A549 (cell line): ENCODE measurements around the gene HBZ. TPM values are rescaled to one million over a fixed set of nuclear protein-coding genes. Genes with fewer than 3 reads are reported as not detected.

Experiments
- ATAC-seq, 2 experiments: fragments of 200-7000 bp in 1 of 2; fragments of >200 bp in 1 of 2; cut with Nextera tagmentation in 1 of 2; cut with Tn5 transposase in 1 of 2; 3 replicates each; pipeline versions ENCODE4 v1.8.0 to v1.9.1; 2018 to 2020; ENCODE audit warnings: mild to moderate bottlenecking in 1 of 2, moderate library complexity in 1 of 2
- CTCF ChIA-PET: fragments of 300-600 bp; sonication (Branson Sonifier 250); formaldehyde crosslinking; extraction: SDS; loops from one replicate; lab custom pipeline; 2021; ENCODE audit warnings: antibody characterized with exemption, inconsistent platforms; lab: Yijun Ruan, JAX
- POLR2A ChIA-PET: fragments of 350-600 bp; formaldehyde crosslinking; extraction: SDS; loops from one replicate; lab custom pipeline; 2021; ENCODE audit warnings: antibody characterized with exemption, inconsistent platforms; lab: Yijun Ruan, JAX
- DNase-seq, 2 experiments: peaks; one replicate each; pipeline versions ENCODE4 v3.0.0 to v3.0.0-alpha.2; 2011 to 2016; ENCODE audit warnings: low read depth in 1 of 2, low spot score in 1 of 2
- FAIRE-seq: peaks from 2 replicates; lab custom pipeline; 2011; peaks lifted over from hg19 to GRCh38; lab: Jason Lieb, UNC
- H3K27ac ChIP-seq, 2 experiments: fragments of >200 bp; sonication (Bioruptor Twin); formaldehyde crosslinking; 3 replicates each; pipeline ENCODE4 v1.5.1; 2016 to 2017
- H3K4me1 ChIP-seq: fragments of >200 bp; sonication (Bioruptor Twin); formaldehyde crosslinking; 3 replicates; pipeline ENCODE4 v1.6.1; 2016
- H3K4me2 ChIP-seq: fragments of >200 bp; sonication (Bioruptor Twin); formaldehyde crosslinking; 3 replicates; pipeline ENCODE4 v1.6.1; 2016
- H3K4me3 ChIP-seq: fragments of >200 bp; sonication (Bioruptor Twin); formaldehyde crosslinking; 3 replicates; pipeline ENCODE4 v1.5.1; 2016
- H3K9me3 ChIP-seq: fragments of >200 bp; sonication (Bioruptor Twin); formaldehyde crosslinking; 3 replicates; pipeline ENCODE4 v1.6.1; 2016
- CBX2 ChIP-seq: fragments of 200-600 bp; sonication (generic); IDR thresholded peaks from 2 replicates; pipeline ENCODE4 v1.6.1; 2016; ENCODE audit warnings: low read depth, mild to moderate bottlenecking, borderline replicate concordance
- CEBPB ChIP-seq, 2 experiments: fragments of >200 bp in 1 of 2; sonication (Bioruptor Twin) in 1 of 2; formaldehyde crosslinking in 1 of 2; IDR thresholded peaks; 2 replicates each; pipeline ENCODE4 v1.6.1; 2012 to 2016
- E2F6 ChIP-seq: IDR thresholded peaks from 2 replicates; pipeline ENCODE4 v1.6.1; 2012; ENCODE audit warnings: low read depth, borderline replicate concordance
- EHMT2 ChIP-seq: fragments of 200-600 bp; sonication (generic); IDR thresholded peaks from 2 replicates; pipeline ENCODE4 v1.6.1; 2016; ENCODE audit warnings: antibody characterized with exemption, low read depth, mild to moderate bottlenecking, moderate library complexity
- ESRRA ChIP-seq: fragments of 150-350 bp; IDR thresholded peaks from 2 replicates; pipeline ENCODE4 v1.6.1; 2014; ENCODE audit warnings: mild to moderate bottlenecking, low read length, borderline replicate concordance
- FOSL2 ChIP-seq, 2 experiments: fragments of 450-650 bp in 1 of 2; fragments of >200 bp in 1 of 2; sonication (Bioruptor Twin) in 1 of 2; formaldehyde crosslinking; IDR thresholded peaks; 2 replicates each; pipeline versions ENCODE4 v1.5.0 to v1.6.1; 2016 to 2020; ENCODE audit warnings: mild to moderate bottlenecking in 1 of 2, moderate library complexity in 1 of 2
- HOXB13 ChIP-seq: fragments of 250-450 bp; sonication (Bioruptor Pico); IDR thresholded peaks from 2 replicates; pipeline ENCODE4 v1.5.0; 2020; ENCODE audit warnings: low read depth, mild to moderate bottlenecking, moderate library complexity
- JUNB ChIP-seq: fragments of >200 bp; sonication (Bioruptor Twin); formaldehyde crosslinking; IDR thresholded peaks from 2 replicates; pipeline ENCODE4 v1.6.1; 2016
- KDM5A ChIP-seq: fragments of 200-600 bp; sonication (generic); IDR thresholded peaks from 2 replicates; pipeline ENCODE4 v1.6.1; 2016; ENCODE audit warnings: antibody characterized with exemption, mild to moderate bottlenecking
- MAFK ChIP-seq: fragments of 450-650 bp; IDR thresholded peaks from 2 replicates; pipeline ENCODE4 v1.6.1; 2014; ENCODE audit not compliant: partially characterized antibody
- MAX ChIP-seq: IDR thresholded peaks from 2 replicates; pipeline ENCODE4 v1.6.1; 2012
- MYC ChIP-seq: IDR thresholded peaks from 2 replicates; pipeline ENCODE4 v1.6.1; 2012; ENCODE audit warnings: mild to moderate bottlenecking, inconsistent platforms, low read length, improper control_type of control experiment, borderline replicate concordance
- NFE2L2 ChIP-seq: fragments of 150-350 bp; conservative IDR thresholded peaks from 2 replicates; pipeline ENCODE4 v1.6.1; 2014; ENCODE audit warnings: low read length
- PBX3 ChIP-seq: IDR thresholded peaks from 2 replicates; pipeline ENCODE4 v1.6.1; 2012
- RCOR1 ChIP-seq: fragments of 150-350 bp; IDR thresholded peaks from 2 replicates; pipeline ENCODE4 v1.6.1; 2014; ENCODE audit warnings: antibody characterized with exemption, low read length, low read depth
- REST ChIP-seq: fragments of 200-600 bp; sonication (generic); IDR thresholded peaks from 2 replicates; pipeline ENCODE4 v1.6.1; 2016; ENCODE audit warnings: antibody characterized with exemption, mild to moderate bottlenecking, moderate library complexity
- RFX5 ChIP-seq: fragments of 450-650 bp; IDR thresholded peaks from 2 replicates; pipeline ENCODE4 v1.7.1; 2014; ENCODE audit warnings: antibody characterized with exemption, mild to moderate bottlenecking, moderate library complexity
- SMC3 ChIP-seq: fragments of >200 bp; sonication (Bioruptor Twin); formaldehyde crosslinking; IDR thresholded peaks from 3 replicates; pipeline ENCODE4 v1.6.1; 2018; ENCODE audit warnings: inconsistent platforms
- USF2 ChIP-seq: fragments of 450-650 bp; IDR thresholded peaks from 2 replicates; pipeline ENCODE4 v1.6.1; 2014; ENCODE audit warnings: antibody characterized with exemption
- ZNF302 ChIP-seq: fragments of 250-450 bp; sonication (Bioruptor Pico); IDR thresholded peaks from 2 replicates; pipeline ENCODE4 v1.9.0; 2021; ENCODE audit warnings: inconsistent platforms, mild to moderate bottlenecking, moderate library complexity
- ZSCAN20 ChIP-seq: fragments of 250-450 bp; sonication (Bioruptor Pico); IDR thresholded peaks from 2 replicates; pipeline ENCODE4 v1.8.0; 2022; ENCODE audit warnings: mild to moderate bottlenecking, moderate library complexity
- WGBS: methylation state at CpG from one replicate; pipeline ENCODE4 v1.1.6; 2017; ENCODE audit errors: missing lambda C conversion rate; 5-methylcytosine and 5-hydroxymethylcytosine counted together
- polyA plus RNA-seq, 4 experiments: library from polyadenylated mRNA; depleted of rRNA in 3 of 4; stranded (reverse); fragments of >200 nt; fragmentation: RNase III in 1 of 4; extraction: RNeasy Plus Mini Kit Qiagen cat#74134 plus additional on column Dnase treatment in 1 of 4; gene quantifications; 2 replicates in 3 of 4; 3 replicates in 1 of 4; pipeline ENCODE4 v1.2.3, GENCODE V29; 2011 to 2017

HBZ gene
- polyA plus RNA-seq, 2 of the 4 experiments (the other 2 are of a cell fraction) = not detected

GRCh38 chr16:130533-131173 is 21.8 kb upstream of the HBZ start (continued):
- no peak for TF ChIP-seq REST

- H3K4me2 ChIP-seq = no peak overlapping the region
- no peak overlapping the region for H3K4me3 ChIP-seq
- H3K4me1 ChIP-seq = 0 out of 3 replicates have a peak, but pooled peaks cover under 1% of the 10 kb centered on the region
- ChIA-PET CTCF (interaction anchor here (1.9 to 4.6 kb wide), 5 partner anchors 15 to 49 kb away, joined by 4 to 23 read pairs (median 16); partner anchors contain the start of gene HBQ1), POLR2A (no interaction called here)
- no peak overlapping the region for H3K27ac ChIP-seq
- ATAC-seq (no peak), DNase-seq (no peak), FAIRE-seq (no peak)
- TF ChIP-seq MAFK (no peak), NFE2L2 (no peak)
- WGBS = 92% methylated on average over 7 of the region's 7 CpGs
- H3K9me3 ChIP-seq = no peaks in the 10 kb centered on the region
Measured at GRCh38 chr16:132120-132519, 20.3 kb upstream of the HBZ start.

- no peak for FAIRE-seq
- Histone ChIP-seq H3K4me2 (no peak overlapping the region), H3K4me1 (0 out of 3 replicates have a peak, but pooled peaks cover 4% of the 10 kb centered on the region), H3K27ac (no peak overlapping the region), H3K4me3 (no peak overlapping the region), H3K9me3 (no peaks in the 10 kb centered on the region)
- WGBS = 95% methylated on average over 2 of the region's 2 CpGs
- TF ChIP-seq CBX2 = no peak
- no peak for TF ChIP-seq PBX3
- TF ChIP-seq HOXB13 = no peak
- no peak for TF ChIP-seq MAX
- no peak for TF ChIP-seq KDM5A
- TF ChIP-seq FOSL2 (IDR thresholded peaks at IDR 0.05) = no peak
- no peak for TF ChIP-seq FOSL2 (CRISPR knock-in tag; IDR thresholded peaks at IDR 0.05)
- no peak for TF ChIP-seq MYC
- TF ChIP-seq ESRRA = no peak
- TF ChIP-seq E2F6 = no peak
- no peak for TF ChIP-seq RCOR1
- TF ChIP-seq ZSCAN20 = no peak
- no peak for TF ChIP-seq JUNB
- no peak for TF ChIP-seq EHMT2
- TF ChIP-seq SMC3 = no peak
- TF ChIP-seq ZNF302 (CRISPR knock-in tag) = no peak
- no peak for TF ChIP-seq USF2
- no peak for TF ChIP-seq CEBPB (IDR thresholded peaks at IDR 0.05)
- no peak for TF ChIP-seq RFX5
- ChIA-PET POLR2A (no interaction called here), CTCF (interaction anchor here (1.3 to 4.1 kb wide), 8 partner anchors 9 to 228 kb away, joined by 3 to 17 read pairs (median 12); partner anchors contain the start of gene HBQ1)
- no peak for DNase-seq
- ATAC-seq = no peak
Measured at GRCh38 chr16:133716-134115, 18.7 kb upstream of the HBZ start.
